GM12891 (cell line): ENCODE results near the gene NLGN1.

ENCODE experiments used
- DNase-seq: peaks from one replicate; pipeline ENCODE4 v3.0.0; 2011; ENCODE audit warnings: low spot score; ENCODE audit not compliant: insufficient read length
- FAIRE-seq: peaks from 2 replicates; lab custom pipeline; 2011; peaks lifted over from hg19 to GRCh38; lab: Jason Lieb, UNC
- PAX5 ChIP-seq: IDR thresholded peaks from 2 replicates; pipeline ENCODE4 v1.6.1; 2011; ENCODE audit warnings: low read length, moderate library complexity, mild to moderate bottlenecking; ENCODE audit not compliant: insufficient read depth, severe bottlenecking
- POLR2A ChIP-seq: IDR thresholded peaks from 2 replicates; pipeline ENCODE4 v1.6.1; 2011; ENCODE audit warnings: low read depth, low read length, control low read depth
- POLR2AphosphoS5 ChIP-seq: IDR thresholded peaks from 2 replicates; pipeline ENCODE4 v1.6.1; 2011; ENCODE audit warnings: low read depth, low read length, control low read depth
- POU2F2 ChIP-seq: IDR thresholded peaks from 2 replicates; pipeline ENCODE4 v1.6.1; 2011; ENCODE audit warnings: low read depth, mild to moderate bottlenecking, control low read depth, low read length, moderate library complexity
- SPI1 ChIP-seq: IDR thresholded peaks from 2 replicates; pipeline ENCODE4 v1.6.1; 2011; ENCODE audit warnings: low read depth, low read length, control low read depth
- TAF1 ChIP-seq: IDR thresholded peaks from 2 replicates; pipeline ENCODE4 v1.6.1; 2011; ENCODE audit warnings: low read depth, low read length, control low read depth

NLGN1 gene

GRCh38 chr3:173977747-173978146 lies 580.2 kb downstream of the NLGN1 start:
- no peak for DNase-seq
- no peak for FAIRE-seq
- TF ChIP-seq PAX5: no peak
- TF ChIP-seq POLR2A: no peak
- TF ChIP-seq POU2F2: no peak

- FAIRE-seq: no peak
- no peak for DNase-seq
- TF ChIP-seq POU2F2: no peak
- TF ChIP-seq TAF1: no peak
- no peak for TF ChIP-seq SPI1
- no peak for TF ChIP-seq PAX5
- TF ChIP-seq POLR2AphosphoS5: no peak
- TF ChIP-seq POLR2A: no peak
These were observed 585.8 kb downstream of the NLGN1 start for GRCh38 chr3:173983343-173983742.

GRCh38 chr3:173986861-173987410 lies 589.4 kb downstream of the NLGN1 start:
- TF ChIP-seq PAX5 (no peak), POLR2AphosphoS5 (no peak), SPI1 (no peak)
- DNase-seq (no peak), FAIRE-seq (no peak)

- FAIRE-seq (no peak), DNase-seq (no peak)
- no peak for TF ChIP-seq POLR2A
- TF ChIP-seq TAF1: no peak
- no peak for TF ChIP-seq PAX5
- TF ChIP-seq POLR2AphosphoS5: no peak
- no peak for TF ChIP-seq SPI1
- TF ChIP-seq POU2F2: no peak
These were observed 591.4 kb downstream of the NLGN1 start for GRCh38 chr3:173988909-173989308.

GRCh38 chr3:173992416-173992815 lies 594.9 kb downstream of the NLGN1 start:
- DNase-seq: no peak
- TF ChIP-seq TAF1 (no peak), POU2F2 (no peak), POLR2A (no peak), PAX5 (no peak), SPI1 (no peak), POLR2AphosphoS5 (no peak)
- FAIRE-seq: no peak

GRCh38 chr3:173993299-173993698 lies 595.8 kb downstream of the NLGN1 start:
- no peak for DNase-seq
- TF ChIP-seq TAF1: no peak
- TF ChIP-seq POU2F2: no peak
- TF ChIP-seq SPI1: no peak
- TF ChIP-seq POLR2AphosphoS5: no peak
- no peak for TF ChIP-seq POLR2A
- TF ChIP-seq PAX5: no peak
- FAIRE-seq: no peak

GRCh38 chr3:174000675-174001074 lies 603.1 kb downstream of the NLGN1 start:
- FAIRE-seq: no peak
- TF ChIP-seq PAX5 (no peak), POLR2AphosphoS5 (no peak), SPI1 (no peak), POU2F2 (no peak)
- DNase-seq: no peak

- no peak for TF ChIP-seq PAX5
- no peak for TF ChIP-seq TAF1
- TF ChIP-seq POU2F2: no peak
- no peak for DNase-seq
- FAIRE-seq: no peak
These were observed 605.0 kb downstream of the NLGN1 start for GRCh38 chr3:174002543-174002942.

GRCh38 chr3:174010907-174011306 lies 613.4 kb downstream of the NLGN1 start:
- DNase-seq: no peak
- no peak for FAIRE-seq
- TF ChIP-seq POLR2AphosphoS5 (no peak), TAF1 (no peak), SPI1 (no peak), POU2F2 (no peak), POLR2A (no peak), PAX5 (no peak)

- no peak for TF ChIP-seq POLR2AphosphoS5
- TF ChIP-seq PAX5: no peak
- TF ChIP-seq POU2F2: no peak
- TF ChIP-seq TAF1: no peak
- no peak for TF ChIP-seq SPI1
- TF ChIP-seq POLR2A: no peak
- no peak for FAIRE-seq
- no peak for DNase-seq
These were observed 618.6 kb downstream of the NLGN1 start for GRCh38 chr3:174016186-174016585.

GRCh38 chr3:174020156-174020555 lies 622.6 kb downstream of the NLGN1 start:
- DNase-seq (no peak), FAIRE-seq (no peak)
- no peak for TF ChIP-seq PAX5
